B cell (primary cell): ENCODE results near the gene SDK1. TPM values are rescaled to one million over a fixed set of nuclear protein-coding genes. Genes with fewer than 3 reads are reported as not detected.

Experiments
- ATAC-seq: fragments of 200-7000 bp; cut with Tn5 transposase; one replicate; pipeline ENCODE4 v1.10.0; 2021; ENCODE audit warnings: low read depth, mild to moderate bottlenecking, moderate number of reproducible peaks, moderate library complexity
- CTCF ChIA-PET: fragments of 350-600 bp; sonication (Branson Sonifier 250); formaldehyde crosslinking; loops from one replicate; lab custom pipeline; 2021; ENCODE audit warnings: antibody characterized with exemption, inconsistent platforms; lab: Charles Lee
- POLR2A ChIA-PET: fragments of 350-600 bp; sonication (Branson Sonifier 250); formaldehyde crosslinking; loops from one replicate; lab custom pipeline; 2021; ENCODE audit warnings: antibody characterized with exemption; lab: Charles Lee
- DNase-seq: peaks from one replicate; pipeline ENCODE4 v3.0.0; 2013
- H2AFZ ChIP-seq: 2 replicates; pipeline ENCODE4 v1.6.1; 2012; ENCODE audit warnings: mild to moderate bottlenecking, low read depth, low read length; ENCODE audit not compliant: insufficient read depth, poor library complexity, severe bottlenecking
- H3K27ac ChIP-seq, 2 donors: 1 replicate in 1 of 2; 2 replicates in 1 of 2; pipeline ENCODE4 v1.5.1; 2012 to 2013; ENCODE audit warnings: low read length in 2 of 2, mild to moderate bottlenecking in 2 of 2, moderate library complexity in 1 of 2
- H3K27me3 ChIP-seq, 4 experiments: fragments of 200-600 bp in 1 of 4; sonication (generic) in 1 of 4; replicated peaks in 1 of 4; 1 replicate in 2 of 4; 2 replicates in 2 of 4; pipeline versions ENCODE4 v1.6.1 to v1.7.0; 2013 to 2016; ENCODE audit warnings: low read length in 3 of 4, mild to moderate bottlenecking in 2 of 4, mixed read lengths in 1 of 4, moderate library complexity in 1 of 4; ENCODE audit not compliant: insufficient read depth in 4 of 4, control insufficient read depth in 3 of 4; ENCODE audit errors: control extremely low read depth in 1 of 4
- H3K36me3 ChIP-seq, 2 experiments: replicated peaks in 1 of 2; 1 replicate in 1 of 2; 2 replicates in 1 of 2; pipeline versions ENCODE4 v1.6.1 to v1.7.1; 2013; ENCODE audit warnings: low read length in 1 of 2; ENCODE audit not compliant: insufficient read depth in 2 of 2, control insufficient read depth in 1 of 2; ENCODE audit errors: control extremely low read depth in 1 of 2, extremely low read depth in 1 of 2
- H3K4me1 ChIP-seq, 2 donors: fragments of 200-600 bp in 1 of 2; sonication (generic) in 1 of 2; 1 replicate in 1 of 2; 2 replicates in 1 of 2; pipeline versions ENCODE4 v1.5.1 to v1.6.1; 2013 to 2017; ENCODE audit warnings: low read length in 2 of 2; ENCODE audit not compliant: control insufficient read depth in 2 of 2, insufficient read depth in 2 of 2
- H3K4me2 ChIP-seq: replicated peaks from 2 replicates; pipeline ENCODE3; 2012; ENCODE audit warnings: mild to moderate bottlenecking, low read depth, low read length; ENCODE audit not compliant: poor library complexity, severe bottlenecking
- H3K4me3 ChIP-seq, 5 experiments: fragments of 200-600 bp in 1 of 5; sonication (generic) in 1 of 5; 1 replicate in 3 of 5; 2 replicates in 2 of 5; pipeline versions ENCODE4 v1.5.1 to v1.7.0; 2011 to 2016; ENCODE audit warnings: low read length in 4 of 5, mild to moderate bottlenecking in 4 of 5, low read depth in 2 of 5, control low read depth in 1 of 5, moderate library complexity in 1 of 5; ENCODE audit not compliant: insufficient read depth in 1 of 5; ENCODE audit errors: control extremely low read depth in 1 of 5, extremely low read depth in 1 of 5
- H3K79me2 ChIP-seq: fragments of 200-600 bp; sonication (generic); one replicate; pipeline ENCODE4 v1.6.0; 2016; ENCODE audit warnings: low read length; ENCODE audit not compliant: control insufficient read depth, insufficient read depth
- H3K9ac ChIP-seq: fragments of 200-600 bp; sonication (generic); 2 replicates; pipeline ENCODE4 v1.6.1; 2017; ENCODE audit warnings: mild to moderate bottlenecking, low read length, moderate library complexity
- H3K9me3 ChIP-seq, 3 donors: one replicate each; pipeline versions ENCODE4 v1.6.1 to v1.7.1; 2013; ENCODE audit warnings: low read length in 2 of 3; ENCODE audit not compliant: control insufficient read depth in 2 of 3, insufficient read depth in 1 of 3; ENCODE audit errors: control extremely low read depth in 1 of 3
- H4K20me1 ChIP-seq: 2 replicates; pipeline ENCODE4 v1.6.0; 2012; ENCODE audit warnings: mild to moderate bottlenecking, low read length; ENCODE audit not compliant: insufficient read depth, control insufficient read depth, poor library complexity, severe bottlenecking
- H3K27ac Mint-ChIP-seq: one replicate; pipeline ENCODE4 v1.8.0; 2021; ENCODE audit warnings: mixed read lengths
- H3K27me3 Mint-ChIP-seq: one replicate; pipeline ENCODE4 v1.8.0; 2021; ENCODE audit warnings: mixed read lengths
- H3K4me1 Mint-ChIP-seq: one replicate; pipeline ENCODE4 v1.8.0; 2021; ENCODE audit warnings: mixed read lengths
- H3K4me3 Mint-ChIP-seq: one replicate; pipeline ENCODE4 v1.8.0; 2021; ENCODE audit warnings: mixed read lengths
- H3K9me3 Mint-ChIP-seq: one replicate; pipeline ENCODE4 v1.8.0; 2022; ENCODE audit warnings: mixed read lengths; ENCODE audit not compliant: insufficient read depth
- EZH2 ChIP-seq: IDR thresholded peaks from 2 replicates; pipeline ENCODE4 v1.6.1; 2012; ENCODE audit warnings: borderline replicate concordance, low read depth, mild to moderate bottlenecking, moderate library complexity, low read length; ENCODE audit not compliant: insufficient read depth, poor library complexity, severe bottlenecking
- WGBS: methylation state at CpG from one replicate; pipeline ENCODE4 v1.1.5; 2013; ENCODE audit warnings: missing lambda C conversion rate; ENCODE audit not compliant: insufficient coverage; 5-methylcytosine and 5-hydroxymethylcytosine counted together
- intact Hi-C: fragments of 100-400 bp; cut with micrococcal nuclease; formaldehyde crosslinking; loops from one replicate; pipeline ENCODE4 v1.10.0; 2022
- polyA plus RNA-seq: library from polyadenylated mRNA; depleted of rRNA; stranded (reverse); fragments of >200 nt; gene quantifications from 2 replicates; pipeline ENCODE4 v1.2.3, GENCODE V29; 2012
- total RNA-seq, 2 donors: library from RNA; stranded (reverse); fragments of 120-200 nt in 1 of 2; gene quantifications; 1 replicate in 1 of 2; 2 replicates in 1 of 2; pipeline versions ENCODE4 v1.2.3 to v1.2.4, GENCODE V29; 2013 to 2022
- TF ChIP-seq, protein P1 (sequence below): fragments of 200-600 bp; IDR thresholded peaks from one replicate; pipeline ENCODE4 v1.8.0; 2022; ENCODE audit warnings: antibody characterized with exemption, mild to moderate bottlenecking

SDK1 gene
- total and polyA plus RNA-seq, 2 donors (not counting 1 experiment from before 2014, with no cell fraction given): 0.73 to 2.0 TPM

DNA sequence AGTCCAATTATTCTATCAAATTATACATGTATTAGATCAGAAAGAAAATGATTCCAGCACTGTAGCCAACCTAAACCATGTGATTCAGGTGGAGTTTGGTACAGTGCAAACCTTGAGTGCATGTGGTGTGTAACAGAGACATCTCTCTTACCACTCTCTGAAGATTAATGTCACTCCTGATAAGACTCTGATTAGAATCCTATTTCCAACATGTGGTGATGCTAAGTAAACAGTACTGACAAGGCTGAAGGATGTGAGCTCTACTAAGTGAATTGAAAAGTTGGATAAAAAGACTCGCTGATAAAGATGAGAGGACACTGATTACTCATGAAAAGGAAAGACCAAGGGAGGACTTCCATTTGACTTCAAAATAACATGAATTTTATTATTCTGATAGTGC lies 232.0 kb downstream of the SDK1 start:
- Mint-ChIP-seq H3K4me3 (no peak overlapping the region), H3K4me1 (no peaks in the 10 kb centered on the region), H3K27ac (no peak overlapping the region), H3K9me3 (no peaks in the 10 kb centered on the region), H3K27me3 (peaks cover 13% of the 10 kb centered on the region)
- Histone ChIP-seq H2AFZ (no peak overlapping the region), H3K27ac (no peak overlapping the region), H3K4me3 (no peak overlapping the region), H3K36me3 (no peaks in the 10 kb centered on the region), H3K9ac (no peak overlapping the region), H3K9me3 (no peaks in the 10 kb centered on the region), H3K27me3 (no peaks in the 10 kb centered on the region), H4K20me1 (no peaks in the 10 kb centered on the region), H3K4me1 (no peaks in the 10 kb centered on the region), H3K4me2 (no peak overlapping the region), H3K79me2 (no peaks in the 10 kb centered on the region)
- WGBS: no CpG with 5 or more reads among the region's 1 CpG
- DNase-seq (no peak), ATAC-seq (no peak)
- POLR2A ChIA-PET: no interaction called here
- CTCF ChIA-PET: no interaction called here
- TF ChIP-seq, protein P1, sequence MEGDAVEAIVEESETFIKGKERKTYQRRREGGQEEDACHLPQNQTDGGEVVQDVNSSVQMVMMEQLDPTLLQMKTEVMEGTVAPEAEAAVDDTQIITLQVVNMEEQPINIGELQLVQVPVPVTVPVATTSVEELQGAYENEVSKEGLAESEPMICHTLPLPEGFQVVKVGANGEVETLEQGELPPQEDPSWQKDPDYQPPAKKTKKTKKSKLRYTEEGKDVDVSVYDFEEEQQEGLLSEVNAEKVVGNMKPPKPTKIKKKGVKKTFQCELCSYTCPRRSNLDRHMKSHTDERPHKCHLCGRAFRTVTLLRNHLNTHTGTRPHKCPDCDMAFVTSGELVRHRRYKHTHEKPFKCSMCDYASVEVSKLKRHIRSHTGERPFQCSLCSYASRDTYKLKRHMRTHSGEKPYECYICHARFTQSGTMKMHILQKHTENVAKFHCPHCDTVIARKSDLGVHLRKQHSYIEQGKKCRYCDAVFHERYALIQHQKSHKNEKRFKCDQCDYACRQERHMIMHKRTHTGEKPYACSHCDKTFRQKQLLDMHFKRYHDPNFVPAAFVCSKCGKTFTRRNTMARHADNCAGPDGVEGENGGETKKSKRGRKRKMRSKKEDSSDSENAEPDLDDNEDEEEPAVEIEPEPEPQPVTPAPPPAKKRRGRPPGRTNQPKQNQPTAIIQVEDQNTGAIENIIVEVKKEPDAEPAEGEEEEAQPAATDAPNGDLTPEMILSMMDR: no peak
- TF ChIP-seq EZH2: no peak
- intact Hi-C loops: no loop called here

- ChIA-PET POLR2A (no interaction called here), CTCF (no interaction called here)
- Histone ChIP-seq H3K79me2 (no peaks in the 10 kb centered on the region), H3K9ac (no peak overlapping the region), H3K27me3 (no peaks in the 10 kb centered on the region), H3K9me3 (no peaks in the 10 kb centered on the region), H3K27ac (no peak overlapping the region), H3K4me2 (no peak overlapping the region), H3K4me3 (no peak overlapping the region), H3K4me1 (no peaks in the 10 kb centered on the region), H3K36me3 (no peaks in the 10 kb centered on the region), H2AFZ (no peak overlapping the region), H4K20me1 (no peaks in the 10 kb centered on the region)
- DNase-seq (no peak), ATAC-seq (no peak)
- WGBS: 94% methylated on average over 2 of the region's 6 CpGs
- Mint-ChIP-seq H3K4me3 (no peak overlapping the region), H3K27ac (no peak overlapping the region), H3K4me1 (no peaks in the 10 kb centered on the region), H3K9me3 (no peaks in the 10 kb centered on the region), H3K27me3 (peaks cover 4% of the 10 kb centered on the region)
- intact Hi-C loops: no loop called here
- no peak for TF ChIP-seq EZH2
- TF ChIP-seq, protein P1: no peak
These were observed 236.3 kb downstream of the SDK1 start for GRCh38 chr7:3537210-3537875.
